ENCODE measurements around the gene TNF.
"Not testable (repeated sequence)": the region's sequence is repeated elsewhere in the genome, so short reads cannot be mapped to it uniquely, and the experiment has no call there.

Gene TNF

GRCh38 chr6:31586008-31586407 is 10.6 kb downstream of the TNF start, which contains the start of gene LST1:
Gene LST1 (plus strand): TSS chr6:31586277. CDS start chr6:31587300, 1,023 bp downstream.
- no peak within 1 kb of the TSS for H3K27ac ChIP-seq
- TF ChIP-seq ZFX (IDR thresholded peaks at IDR 0.05) (no peak), CTCF (conservative IDR thresholded peaks at IDR 0.05) (no peak)

GRCh38 chr6:31586599-31587281 is 11.4 kb downstream of the TNF start:
- no peak for TF ChIP-seq ZFX (IDR thresholded peaks at IDR 0.05)
- no peak for TF ChIP-seq CTCF (conservative IDR thresholded peaks at IDR 0.05)
- no peak overlapping the region for H3K27ac ChIP-seq

DNA sequence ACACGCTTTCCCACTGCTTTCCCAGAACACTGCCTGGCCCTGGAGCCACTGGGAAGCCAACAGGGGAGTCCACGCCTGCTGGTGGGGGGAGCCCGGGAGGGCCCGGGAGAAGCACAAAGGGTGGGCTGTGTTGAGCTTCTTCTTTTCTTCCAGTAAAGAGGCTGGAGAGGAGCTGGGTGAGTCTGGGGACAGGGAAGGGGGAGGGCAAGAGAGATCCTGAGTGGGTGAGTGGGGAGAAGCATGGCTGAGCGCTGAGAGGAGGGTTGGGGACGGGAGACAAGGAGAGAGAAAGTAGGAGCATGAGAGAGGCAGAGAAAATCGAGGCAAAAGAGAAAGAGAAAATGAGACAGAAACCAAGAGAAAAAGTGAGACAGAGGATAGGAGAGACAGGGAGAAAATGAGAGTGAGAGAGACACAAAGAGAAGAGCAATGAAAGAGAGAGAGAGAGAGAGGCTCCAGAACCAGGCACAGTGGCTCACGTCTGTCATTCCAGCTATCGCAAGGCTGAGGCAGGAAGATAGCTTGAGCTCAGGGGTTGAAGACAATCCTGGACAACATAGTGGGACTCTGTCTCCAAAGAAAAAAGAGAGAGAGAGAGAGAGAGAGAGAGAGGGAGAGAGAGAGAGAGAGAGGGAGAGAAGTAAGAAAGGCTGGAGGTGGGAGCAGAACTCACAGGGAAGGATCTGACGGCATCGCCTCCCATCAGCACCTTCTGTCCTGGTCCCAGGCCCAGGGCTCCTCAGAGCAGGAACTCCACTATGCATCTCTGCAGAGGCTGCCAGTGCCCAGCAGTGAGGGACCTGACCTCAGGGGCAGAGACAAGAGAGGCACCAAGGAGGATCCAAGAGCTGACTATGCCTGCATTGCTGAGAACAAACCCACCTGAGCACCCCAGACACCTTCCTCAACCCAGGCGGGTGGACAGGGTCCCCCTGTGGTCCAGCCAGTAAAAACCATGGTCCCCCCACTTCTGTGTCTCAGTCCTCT is 12.7 kb downstream of the TNF start:
- H3K27ac ChIP-seq: no peak overlapping the region
- TF ChIP-seq CTCF (conservative IDR thresholded peaks at IDR 0.05): no peak
- TF ChIP-seq ZFX (IDR thresholded peaks at IDR 0.05): no peak

- no peak for TF ChIP-seq CTCF (conservative IDR thresholded peaks at IDR 0.05)
- no peak for TF ChIP-seq ZFX (IDR thresholded peaks at IDR 0.05)
Measured at GRCh38 chr6:31588871-31589650, 13.7 kb downstream of the TNF start.

GRCh38 chr6:31590691-31591090 is 15.3 kb downstream of the TNF start:
- not testable (repeated sequence) for H3K27ac ChIP-seq

More at GRCh38 chr6:31588871-31589650, 13.7 kb downstream of the TNF start:
- H3K27ac ChIP-seq: no peak overlapping the region

DNA sequence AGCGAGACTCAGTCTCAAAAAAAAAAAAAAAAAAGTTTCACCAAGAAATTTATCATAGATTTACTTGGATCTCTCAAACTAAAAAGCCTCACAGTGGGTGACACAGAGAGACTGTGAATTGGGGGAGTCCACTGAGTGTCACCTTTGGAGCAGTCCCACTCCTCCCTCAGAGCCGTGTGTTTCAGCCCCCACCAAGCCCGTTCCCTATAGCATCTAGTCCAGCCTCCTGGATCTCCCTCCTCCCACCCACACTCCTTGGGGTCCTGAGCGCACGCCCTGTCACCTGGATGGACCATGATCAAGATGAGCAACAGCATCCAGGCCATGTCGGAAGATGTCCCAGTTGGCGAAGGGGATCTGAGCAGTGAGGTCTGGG is 17.0 kb downstream of the TNF start:
- H3K27ac ChIP-seq: no peak overlapping the region

More for the DNA sequence above, 17.0 kb downstream of the TNF start:
- TF ChIP-seq ZFX (IDR thresholded peaks at IDR 0.05) (no peak), CTCF (conservative IDR thresholded peaks at IDR 0.05) (no peak)

All from C4-2B (cell line).